Transverse colon (tissue), 4 donors: Measurements from ENCODE around the gene SLC22A3. TPM values are rescaled to one million over a fixed set of nuclear protein-coding genes. Genes with fewer than 3 reads are reported as not detected.

Experiments used
- DNase-seq: peaks from one replicate; pipeline ENCODE4 v3.0.0-alpha.2; 2019
- H3K27ac ChIP-seq, 4 donors: fragments of 200-600 bp; sonication (generic); 2 replicates each; pipeline ENCODE4 v1.5.1; 2016 to 2018; ENCODE audit warnings: inconsistent platforms in 4 of 4
- H3K27me3 ChIP-seq: fragments of 200-600 bp; sonication (generic); 2 replicates; pipeline ENCODE4 v1.5.1; 2017; ENCODE audit warnings: inconsistent platforms
- H3K36me3 ChIP-seq, 4 donors: fragments of 200-600 bp; sonication (generic); 2 replicates each; pipeline ENCODE4 v1.5.1; 2017 to 2019; ENCODE audit warnings: inconsistent platforms in 4 of 4
- H3K4me1 ChIP-seq, 4 donors: fragments of 200-600 bp; sonication (generic); 2 replicates each; pipeline ENCODE4 v1.5.1; 2017 to 2020; ENCODE audit warnings: inconsistent platforms in 4 of 4
- H3K4me3 ChIP-seq, 4 donors: fragments of 200-600 bp; sonication (generic); 1 replicate in 1 of 4; 2 replicates in 3 of 4; pipeline versions ENCODE4 v1.5.1 to v1.6.1; 2017 to 2019; ENCODE audit warnings: inconsistent platforms in 4 of 4
- H3K9me3 ChIP-seq, 2 donors: fragments of 200-600 bp; sonication (generic); 2 replicates each; pipeline ENCODE4 v1.5.1; 2017 to 2019; ENCODE audit warnings: inconsistent platforms in 2 of 2
- CTCF ChIP-seq, 5 experiments: fragments of 200-600 bp in 3 of 5; fragments of 450-650 bp in 2 of 5; sonication (generic) in 3 of 5; IDR thresholded peaks; 1 replicate in 2 of 5; 2 replicates in 3 of 5; pipeline ENCODE4 v1.5.1; 2016 to 2017; ENCODE audit warnings: antibody characterized with exemption in 5 of 5, inconsistent platforms in 3 of 5, mild to moderate bottlenecking in 2 of 5, moderate library complexity in 1 of 5
- EP300 ChIP-seq: sonication (generic); formaldehyde crosslinking; IDR thresholded peaks from one replicate; pipeline ENCODE4 v1.6.1; 2017; ENCODE audit warnings: antibody characterized with exemption, low read depth
- POLR2A ChIP-seq: fragments of 450-650 bp; IDR thresholded peaks from one replicate; pipeline ENCODE4 v1.6.1; 2016; ENCODE audit warnings: antibody characterized with exemption, mild to moderate bottlenecking, moderate library complexity
- POLR2AphosphoS5 ChIP-seq, 3 donors: sonication (generic); formaldehyde crosslinking; IDR thresholded peaks; one replicate each; pipeline ENCODE4 v1.6.1; 2016; ENCODE audit warnings: antibody characterized with exemption in 3 of 3
- WGBS, 2 donors: methylation state at CpG; one replicate each; pipeline ENCODE4 v1.1.5; 2018; ENCODE audit warnings: low coverage in 1 of 2; 5-methylcytosine and 5-hydroxymethylcytosine counted together
- in situ Hi-C, 4 donors: fragments of 200-750 bp; cut with MboI; loops; one replicate each; pipeline versions ENCODE4 v1.15.0 to v1.15.1; 2017; ENCODE audit warnings: low sequenced_read_pairs in 3 of 4, low pct_ligation_motif_present in 1 of 4, low pct_unique_long_range_greater_than_20kb in 1 of 4
- intact Hi-C: fragments of 100-400 bp; cut with DNase I; formaldehyde crosslinking; loops from one replicate; pipeline ENCODE4 v1.15.1; 2023; ENCODE audit warnings: low total_unique reads
- total RNA-seq, 4 donors: library from RNA; depleted of rRNA; stranded (reverse); fragments of >200 nt; gene quantifications; one replicate each; pipeline ENCODE4 v1.1.0, GENCODE V29; 2016

Gene SLC22A3
- total RNA-seq, 4 donors from 2014 or later: 4.5 to 12.0 (median 6.9) TPM

GRCh38 chr6:160347259-160348222 is 637 bp upstream of the SLC22A3 start:
- WGBS, 2 donors: 65 to 90% methylated on average over 2 to 38 of the region's 74 CpGs
- Histone ChIP-seq H3K27me3 (peaks cover 7% of the 10 kb centered on the region), H3K4me3 (peak overlapping the region; percentile 9 to 66 (median 52)), H3K36me3 (no peaks in the 10 kb centered on the region), H3K4me1 (peaks cover 0 to 14% (median 6%) of the 10 kb centered on the region in 4 donors), H3K27ac (peak overlapping the region; percentile 70 to 85 (median 79)), H3K9me3 (no peaks in the 10 kb centered on the region)
- no peak for TF ChIP-seq POLR2A
- TF ChIP-seq EP300: no peak
- TF ChIP-seq POLR2AphosphoS5 (IDR thresholded peaks at IDR 0.05): no peak
- no peak for TF ChIP-seq CTCF (IDR thresholded peaks at IDR 0.05)
- intact Hi-C loops (loop anchor here (5.0 kb wide), 1 partner anchor 85 kb away; no protein-coding TSS in a partner anchor), in situ Hi-C loops (no loop called here)
- peak; percentile 41 for DNase-seq

GRCh38 chr6:160349020-160349441 is 853 bp downstream of the SLC22A3 start:
- WGBS, 2 donors: 18 to 42% methylated on average over 2 to 23 of the region's 23 CpGs
- Histone ChIP-seq H3K4me3 (peak overlapping the region; percentile 50 to 66 (median 57)), H3K9me3 (no peaks in the 10 kb centered on the region), H3K27me3 (peaks cover 7% of the 10 kb centered on the region), H3K4me1 (peaks cover 0 to 14% (median 6%) of the 10 kb centered on the region in 4 donors), H3K27ac (peak overlapping the region; percentile 70 to 85 (median 79)), H3K36me3 (no peaks in the 10 kb centered on the region)
- peak; percentile 52 for DNase-seq
- in situ Hi-C loops: no loop called here
- intact Hi-C loops: loop anchor here (5.0 kb wide), 1 partner anchor 83 kb away; no protein-coding TSS in a partner anchor
- no peak for TF ChIP-seq CTCF (IDR thresholded peaks at IDR 0.05)
- no peak for TF ChIP-seq POLR2A
- TF ChIP-seq EP300: no peak
- TF ChIP-seq POLR2AphosphoS5 (IDR thresholded peaks at IDR 0.05): no peak

- Histone ChIP-seq H3K4me1 (peaks cover 0 to 14% (median 6%) of the 10 kb centered on the region in 4 donors), H3K27me3 (peaks cover 7% of the 10 kb centered on the region), H3K27ac (no peak overlapping the region), H3K4me3 (peak overlapping the region in 2 of 4 donors; percentile 54 to 66), H3K9me3 (no peaks in the 10 kb centered on the region), H3K36me3 (no peaks in the 10 kb centered on the region)
- DNase-seq: peak; percentile 41
- in situ Hi-C loops: no loop called here
- 72 to 73% methylated on average over 5 to 11 of the region's 11 CpGs for WGBS, 2 donors
- intact Hi-C loops: loop anchor here (5.0 kb wide), 1 partner anchor 82 kb away; no protein-coding TSS in a partner anchor
- TF ChIP-seq EP300 (no peak), CTCF (IDR thresholded peaks at IDR 0.05) (no peak), POLR2A (no peak), POLR2AphosphoS5 (IDR thresholded peaks at IDR 0.05) (no peak)
Measured at GRCh38 chr6:160349814-160350350, 1.7 kb downstream of the SLC22A3 start.

- intact Hi-C loops: no loop called here
Measured at GRCh38 chr6:160353950-160354496, 5.8 kb downstream of the SLC22A3 start.

More at GRCh38 chr6:160353950-160354496, 5.8 kb downstream of the SLC22A3 start:
- TF ChIP-seq POLR2AphosphoS5 (IDR thresholded peaks at IDR 0.05): no peak
- no peak for TF ChIP-seq POLR2A
- no peak for TF ChIP-seq CTCF (IDR thresholded peaks at IDR 0.05)
- no peak for TF ChIP-seq EP300
- no peaks in the 10 kb centered on the region for H3K9me3 ChIP-seq
- no peaks in the 10 kb centered on the region for H3K27me3 ChIP-seq
- no peak for DNase-seq
- in situ Hi-C loops: no loop called here
- H3K36me3 ChIP-seq: no peaks in the 10 kb centered on the region
- peaks cover 0 to 9% (median 4%) of the 10 kb centered on the region in 4 donors for H3K4me1 ChIP-seq
- H3K27ac ChIP-seq: no peak overlapping the region
- 83% methylated on average over 2 of the region's 2 CpGs; no CpG with 5 or more reads in 1 of the 2 donors for WGBS, 2 donors
- H3K4me3 ChIP-seq: no peak overlapping the region
